ENCODE data around the gene NFE2.

DNA sequence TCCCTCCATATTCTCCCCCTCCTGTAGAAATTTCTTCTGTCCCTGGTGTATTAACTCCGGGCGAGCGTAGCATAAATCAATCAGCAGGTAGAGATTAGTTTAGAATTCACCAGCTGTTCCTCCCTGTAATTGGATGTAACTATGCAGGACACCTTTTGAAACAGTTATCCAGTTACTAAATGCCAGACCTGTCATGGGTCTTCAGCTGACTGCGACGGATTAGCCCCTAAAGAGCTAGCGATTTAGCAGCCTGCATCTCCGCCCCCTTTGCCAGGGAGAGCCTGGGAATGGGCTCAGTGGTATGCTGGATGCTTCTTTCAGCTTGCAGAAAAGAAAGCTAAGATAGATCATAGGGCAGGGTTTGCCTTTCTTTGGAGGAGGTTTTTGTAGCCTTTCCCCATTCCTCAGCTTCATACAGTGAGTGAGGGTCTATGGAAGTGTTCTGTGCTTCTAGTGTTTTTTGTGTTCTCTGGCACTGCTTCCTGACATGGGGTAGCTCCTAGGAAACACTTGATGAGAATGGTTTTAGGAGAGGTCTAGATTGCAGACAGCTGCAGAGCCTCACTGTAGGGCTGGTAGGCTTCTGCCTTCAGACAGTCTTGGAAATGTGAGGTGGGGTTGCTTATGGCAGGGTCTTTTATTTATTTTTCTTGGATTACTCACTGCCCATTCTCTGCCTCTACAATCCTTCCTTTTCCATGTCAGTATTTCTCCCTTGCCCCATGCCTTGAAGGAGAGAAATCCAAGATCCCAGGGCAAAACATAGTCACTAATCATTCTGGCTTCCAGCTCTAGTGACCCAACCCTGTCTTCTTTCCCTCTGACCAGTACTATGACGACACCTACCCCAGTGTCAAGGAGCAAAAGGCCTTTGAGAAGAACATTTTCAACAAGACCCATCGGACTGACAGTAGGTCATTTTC, 40.8 kb upstream of the NFE2 start:
- TF ChIP-seq CEBPB (IDR thresholded peaks at IDR 0.05) = no peak
- no peak for TF ChIP-seq REST (IDR thresholded peaks at IDR 0.05; ENCODE audit: low read depth)
- no peak for TF ChIP-seq YY1 (IDR thresholded peaks at IDR 0.05; ENCODE audit: low read depth)
- TF ChIP-seq FOXM1 (IDR thresholded peaks at IDR 0.05; ENCODE audit: borderline replicate concordance, low read depth) = no peak
- no peak for TF ChIP-seq MAX (IDR thresholded peaks at IDR 0.05)
- no peak for TF ChIP-seq EP300 (IDR thresholded peaks at IDR 0.05; ENCODE audit: borderline replicate concordance)
